Lung (tissue), 12 donors: ENCODE measurements around the gene CALCB. TPM values are rescaled to one million over a fixed set of nuclear protein-coding genes. Genes with fewer than 3 reads are reported as not detected.
"Not testable (repeated sequence)": the region's sequence is repeated elsewhere in the genome, so short reads cannot be mapped to it uniquely, and the experiment has no call there.

Source experiments
- ATAC-seq: fragments of 200-7000 bp; cut with Tn5 transposase; one replicate; pipeline ENCODE4 v1.9.1; 2020; ENCODE audit warnings: moderate number of reproducible peaks; ENCODE audit not compliant: insufficient read depth, low FRiP score
- DNase-seq, 3 donors: peaks; one replicate each; pipeline ENCODE4 v3.0.0-alpha.2; 2013 to 2017
- H3K27ac ChIP-seq, 2 donors: one replicate each; pipeline ENCODE4 v1.5.1; 2013; ENCODE audit warnings: mild to moderate bottlenecking in 2 of 2, moderate library complexity in 2 of 2, control low read depth in 1 of 2, inconsistent platforms in 1 of 2, low read depth in 1 of 2, low read length in 1 of 2
- H3K27me3 ChIP-seq, 3 donors: one replicate each; pipeline ENCODE4 v1.5.1; 2013; ENCODE audit warnings: low read length in 2 of 3; ENCODE audit not compliant: control insufficient read depth in 3 of 3, insufficient read depth in 3 of 3
- H3K36me3 ChIP-seq, 4 donors: one replicate each; pipeline ENCODE4 v1.5.1; 2013; ENCODE audit warnings: low read length in 4 of 4, mild to moderate bottlenecking in 1 of 4, moderate library complexity in 1 of 4; ENCODE audit not compliant: control insufficient read depth in 4 of 4, insufficient read depth in 4 of 4
- H3K4me1 ChIP-seq, 5 donors: one replicate each; pipeline ENCODE4 v1.5.1; 2013; ENCODE audit warnings: low read length in 5 of 5, mild to moderate bottlenecking in 2 of 5, moderate library complexity in 1 of 5; ENCODE audit not compliant: control insufficient read depth in 5 of 5, insufficient read depth in 5 of 5
- H3K4me3 ChIP-seq: one replicate; pipeline ENCODE4 v1.5.1; 2013; ENCODE audit warnings: mild to moderate bottlenecking, control low read depth, moderate library complexity
- H3K9ac ChIP-seq, 2 donors: one replicate each; pipeline ENCODE4 v1.5.1; 2013; ENCODE audit warnings: low read length in 2 of 2, control low read depth in 1 of 2; ENCODE audit not compliant: insufficient read depth in 1 of 2
- H3K9me3 ChIP-seq, 4 donors: one replicate each; pipeline ENCODE4 v1.5.1; 2013; ENCODE audit warnings: low read length in 3 of 4, mild to moderate bottlenecking in 1 of 4, moderate library complexity in 1 of 4; ENCODE audit not compliant: control insufficient read depth in 4 of 4, insufficient read depth in 3 of 4
- CTCF ChIP-seq: IDR thresholded peaks from 2 replicates; pipeline ENCODE4 v1.5.1; 2012; ENCODE audit warnings: mild to moderate bottlenecking; ENCODE audit errors: control extremely low read depth, extremely low read depth
- WGBS, 2 donors: extraction: QIAGEN DNeasy Blood & Tissue Kit; methylation state at CpG; one replicate each; pipeline ENCODE4 v1.1.7; 2013; 5-methylcytosine and 5-hydroxymethylcytosine counted together
- polyA plus RNA-seq, 2 donors: library from polyadenylated mRNA; stranded (reverse); fragments of 200-250 nt; gene quantifications; one replicate each; pipeline ENCODE4 v1.2.1, GENCODE V29; 2013
- total RNA-seq, 2 donors: library from RNA; depleted of rRNA in 1 of 2; stranded (reverse); fragments of >200 nt in 1 of 2; gene quantifications; one replicate each; pipeline ENCODE4 v1.2.1, GENCODE V29; 2014 to 2021
- donor health status: control.
- donor health status: control.
- donor health status: Bipolar disorder and iron deficiency.
- donor health status: healthy.
- donor health status: DM: yes; HTN: yes; CAD: no.

The CALCB gene
- total and polyA plus RNA-seq, 4 donors = 0.09 to 0.25 (median 0.11) TPM; not detected in 1

- peaks cover 0 to 2% (median 0%) of the 10 kb centered on the region in 3 donors for H3K27me3 ChIP-seq
- 93 to 96% methylated on average over 1 of the region's 1 CpG for WGBS, 2 donors
- H3K9me3 ChIP-seq = no peaks in the 10 kb centered on the region
- no peak overlapping the region for H3K9ac ChIP-seq
- no peak overlapping the region for H3K27ac ChIP-seq
- H3K4me3 ChIP-seq = no peak overlapping the region
- no peaks in the 10 kb centered on the region for H3K36me3 ChIP-seq
- DNase-seq (no peak), ATAC-seq (no peak)
- H3K4me1 ChIP-seq = no peaks in the 10 kb centered on the region
- TF ChIP-seq CTCF = no peak
Observed at GRCh38 chr11:15057329-15057728, 16.1 kb upstream of the CALCB start.

GRCh38 chr11:15059132-15059915 lies 14.1 kb upstream of the CALCB start:
- no peak for TF ChIP-seq CTCF
- H3K9ac ChIP-seq = no peak overlapping the region
- H3K9me3 ChIP-seq = no peaks in the 10 kb centered on the region
- H3K36me3 ChIP-seq = no peaks in the 10 kb centered on the region
- H3K27me3 ChIP-seq = peaks cover 0 to 2% (median 0%) of the 10 kb centered on the region in 3 donors
- no peaks in the 10 kb centered on the region for H3K4me1 ChIP-seq
- H3K4me3 ChIP-seq = no peak overlapping the region
- 90 to 91% methylated on average over 2 of the region's 2 CpGs for WGBS, 2 donors
- ATAC-seq = no peak
- no peak overlapping the region for H3K27ac ChIP-seq
- no peak for DNase-seq

GRCh38 chr11:15062599-15062998 lies 10.8 kb upstream of the CALCB start:
- Histone ChIP-seq H3K9ac (no peak overlapping the region), H3K4me3 (no peak overlapping the region), H3K27me3 (no peaks in the 10 kb centered on the region), H3K36me3 (no peaks in the 10 kb centered on the region), H3K4me1 (no peaks in the 10 kb centered on the region), H3K27ac (no peak overlapping the region), H3K9me3 (no peaks in the 10 kb centered on the region)
- no peak for DNase-seq
- TF ChIP-seq CTCF = no peak
- 81 to 90% methylated on average over 9 of the region's 9 CpGs for WGBS, 2 donors
- no peak for ATAC-seq

- not testable (repeated sequence) for ATAC-seq, H3K27ac ChIP-seq, H3K36me3 ChIP-seq, H3K4me3 ChIP-seq, H3K9ac ChIP-seq, DNase-seq
- Histone ChIP-seq H3K27me3 (peaks cover 12 to 19% (median 19%) of the 10 kb centered on the region in 3 donors), H3K9me3 (peaks cover 0 to 12% (median 1%) of the 10 kb centered on the region in 4 donors), H3K4me1 (peaks cover 0 to 18% (median 9%) of the 10 kb centered on the region in 5 donors)
- WGBS, 2 donors = 84 to 95% methylated on average over 7 of the region's 7 CpGs
Observed at GRCh38 chr11:15069751-15070150, 3.6 kb upstream of the CALCB start.
